ENCODE measurements around the gene SARNP.
A peak's percentile ranks its signal among the peaks of the same experiment; 100 is the strongest.

SARNP gene

GRCh38 chr12:55827806-55828205 is 10.3 kb upstream of the SARNP start:
- DNase-seq: no peak
- in situ Hi-C loops (cut with HindIII; ENCODE audit: low pct_ligation_motif_present, low sequenced_read_pairs): no loop called here
- H3K27ac ChIP-seq: no peak overlapping the region

GRCh38 chr12:55824726-55825125 is 7.2 kb upstream of the SARNP start:
- DNase-seq: no peak
- no peak for TF ChIP-seq CTCF (IDR thresholded peaks at IDR 0.05; ENCODE audit: low read depth, low read length, missing control alignments)
- Histone ChIP-seq H3K27me3 (replicated peaks) (no peaks in the 10 kb centered on the region), H3K27ac (no peak overlapping the region), H3K4me3 (ENCODE audit: low read depth, low read length) (no peak overlapping the region), H3K36me3 (replicated peaks) (peaks cover 35% of the 10 kb centered on the region)
- in situ Hi-C loops (cut with HindIII; ENCODE audit: low pct_ligation_motif_present, low sequenced_read_pairs): no loop called here

More at GRCh38 chr12:55827806-55828205, 10.3 kb upstream of the SARNP start:
- Histone ChIP-seq H3K36me3 (replicated peaks) (peaks cover 6% of the 10 kb centered on the region), H3K27me3 (replicated peaks) (no peaks in the 10 kb centered on the region), H3K4me3 (ENCODE audit: low read depth, low read length) (no peak overlapping the region)
- TF ChIP-seq CTCF (IDR thresholded peaks at IDR 0.05; ENCODE audit: low read depth, low read length, missing control alignments): no peak

GRCh38 chr12:55823419-55823818 is 5.9 kb upstream of the SARNP start:
- in situ Hi-C loops (cut with HindIII; ENCODE audit: low pct_ligation_motif_present, low sequenced_read_pairs): no loop called here
- no peak for TF ChIP-seq CTCF (IDR thresholded peaks at IDR 0.05; ENCODE audit: low read depth, low read length, missing control alignments)
- no peak overlapping the region for H3K4me3 ChIP-seq (ENCODE audit: low read depth, low read length)
- no peak for DNase-seq
- peaks cover 43% of the 10 kb centered on the region for H3K36me3 ChIP-seq (replicated peaks)
- no peaks in the 10 kb centered on the region for H3K27me3 ChIP-seq (replicated peaks)
- H3K27ac ChIP-seq: no peak overlapping the region

GRCh38 chr12:55822228-55822627 is 4.7 kb upstream of the SARNP start:
- in situ Hi-C loops (cut with HindIII; ENCODE audit: low pct_ligation_motif_present, low sequenced_read_pairs): no loop called here
- Histone ChIP-seq H3K4me3 (ENCODE audit: low read depth, low read length) (no peak overlapping the region), H3K27me3 (replicated peaks) (no peaks in the 10 kb centered on the region), H3K36me3 (replicated peaks) (peaks cover 43% of the 10 kb centered on the region), H3K27ac (no peak overlapping the region)
- TF ChIP-seq CTCF (IDR thresholded peaks at IDR 0.05; ENCODE audit: low read depth, low read length, missing control alignments): peak; percentile 59
- DNase-seq: no peak

- peak; percentile 45 for TF ChIP-seq CTCF (IDR thresholded peaks at IDR 0.05; ENCODE audit: low read depth, low read length, missing control alignments)
- no peak overlapping the region for H3K27ac ChIP-seq
- DNase-seq: no peak
- in situ Hi-C loops (cut with HindIII; ENCODE audit: low pct_ligation_motif_present, low sequenced_read_pairs): no loop called here
- H3K27me3 ChIP-seq (replicated peaks): no peaks in the 10 kb centered on the region
- H3K4me3 ChIP-seq (ENCODE audit: low read depth, low read length): no peak overlapping the region
- H3K36me3 ChIP-seq (replicated peaks): peaks cover 43% of the 10 kb centered on the region
Observed at GRCh38 chr12:55820679-55821078, 3.2 kb upstream of the SARNP start.

- TF ChIP-seq CTCF (IDR thresholded peaks at IDR 0.05; ENCODE audit: low read depth, low read length, missing control alignments): no peak
- Histone ChIP-seq H3K36me3 (replicated peaks) (peaks cover 45% of the 10 kb centered on the region), H3K27me3 (replicated peaks) (no peaks in the 10 kb centered on the region), H3K27ac (no peak overlapping the region), H3K4me3 (ENCODE audit: low read depth, low read length) (peak overlapping the region; percentile 75)
- no peak for DNase-seq
- in situ Hi-C loops (cut with HindIII; ENCODE audit: low pct_ligation_motif_present, low sequenced_read_pairs): no loop called here
Observed at GRCh38 chr12:55818886-55819285, 1.4 kb upstream of the SARNP start.

All from brain microvascular endothelial cell (primary cell).